Measurements from ENCODE around the gene POLR2F. TPM values are rescaled to one million over a fixed set of nuclear protein-coding genes. Genes with fewer than 3 reads are reported as not detected.

POLR2F gene
- polyA plus RNA-seq, 2 donors, result 84.8 to 114 TPM

DNA sequence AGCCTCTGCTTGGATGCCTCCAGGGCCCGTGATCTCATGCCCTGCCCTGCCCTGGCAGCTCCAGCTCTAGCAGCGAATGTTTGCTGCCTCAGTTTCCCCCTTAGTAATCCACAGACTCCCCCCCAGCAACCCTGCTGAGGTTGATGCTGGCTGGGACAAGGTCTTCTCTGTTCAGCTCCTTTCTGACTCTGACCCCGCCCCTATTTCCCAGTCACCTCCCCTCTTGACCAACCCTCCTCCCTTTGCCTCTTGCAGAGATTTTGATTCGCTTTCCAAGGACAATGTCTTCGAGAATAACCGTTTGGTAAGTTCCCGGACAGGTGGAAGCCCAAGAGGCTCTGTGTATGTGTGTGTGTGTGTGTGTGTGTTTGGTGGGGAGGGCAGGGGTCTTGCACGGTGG, 41.8 kb upstream of the POLR2F start:
- Histone ChIP-seq H3K36me3 (ENCODE audit: control insufficient read depth in 2 of 2, insufficient read depth in 2 of 2, low read length in 1 of 2) (peaks cover 10 to 25% of the 10 kb centered on the region in 2 donors), H3K27ac (ENCODE audit: low read depth in 2 of 2, low read length in 1 of 2) (peak overlapping the region; percentile 69 to 83), H3K9me3 (ENCODE audit: control insufficient read depth in 2 of 2, insufficient read depth in 1 of 2, low read depth in 1 of 2, low read length in 1 of 2) (no peaks in the 10 kb centered on the region), H3K27me3 (ENCODE audit: control insufficient read depth in 1 of 2, insufficient read depth in 2 of 2, low read length in 2 of 2) (no peaks in the 10 kb centered on the region), H3K4me1 (ENCODE audit: control insufficient read depth in 2 of 2, insufficient read depth in 2 of 2, low read length in 1 of 2) (peaks cover 5 to 26% of the 10 kb centered on the region in 2 donors), H3K4me3 (ENCODE audit: low read depth in 1 of 2, low read length in 2 of 2) (no peak overlapping the region)
- WGBS, 2 donors, result 53 to 71% methylated on average over 8 of the region's 8 CpGs

DNA sequence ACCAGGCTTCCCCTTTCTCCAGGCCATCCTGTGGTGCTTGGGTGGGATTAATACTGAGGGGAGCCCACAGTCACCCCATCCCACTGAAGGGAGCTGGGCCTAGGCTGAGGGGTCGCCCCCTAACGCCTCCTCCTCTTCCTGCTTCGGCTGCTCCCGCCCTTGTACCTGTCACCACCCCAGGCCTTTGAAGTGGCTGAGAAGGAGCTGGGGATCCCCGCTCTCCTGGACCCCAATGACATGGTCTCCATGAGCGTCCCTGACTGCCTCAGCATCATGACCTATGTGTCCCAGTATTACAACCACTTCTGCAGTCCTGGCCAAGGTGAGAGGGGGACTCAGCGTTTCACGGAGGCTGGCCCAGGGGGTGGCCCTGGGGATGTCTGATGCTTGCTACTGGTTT, 41.3 kb upstream of the POLR2F start:
- peaks cover 10 to 26% of the 10 kb centered on the region in 2 donors for H3K36me3 ChIP-seq (ENCODE audit: control insufficient read depth in 2 of 2, insufficient read depth in 2 of 2, low read length in 1 of 2)
- peaks cover 5 to 22% of the 10 kb centered on the region in 2 donors for H3K4me1 ChIP-seq (ENCODE audit: control insufficient read depth in 2 of 2, insufficient read depth in 2 of 2, low read length in 1 of 2)
- no peaks in the 10 kb centered on the region for H3K27me3 ChIP-seq (ENCODE audit: control insufficient read depth in 1 of 2, insufficient read depth in 2 of 2, low read length in 2 of 2)
- no peaks in the 10 kb centered on the region for H3K9me3 ChIP-seq (ENCODE audit: control insufficient read depth in 2 of 2, insufficient read depth in 1 of 2, low read depth in 1 of 2, low read length in 1 of 2)
- H3K4me3 ChIP-seq (ENCODE audit: low read depth in 1 of 2, low read length in 2 of 2), result no peak overlapping the region
- 73 to 76% methylated on average over 6 to 8 of the region's 8 CpGs for WGBS, 2 donors
- peak overlapping the region in 1 of 2 donors; percentile 83 for H3K27ac ChIP-seq (ENCODE audit: low read depth in 2 of 2, low read length in 1 of 2)

DNA sequence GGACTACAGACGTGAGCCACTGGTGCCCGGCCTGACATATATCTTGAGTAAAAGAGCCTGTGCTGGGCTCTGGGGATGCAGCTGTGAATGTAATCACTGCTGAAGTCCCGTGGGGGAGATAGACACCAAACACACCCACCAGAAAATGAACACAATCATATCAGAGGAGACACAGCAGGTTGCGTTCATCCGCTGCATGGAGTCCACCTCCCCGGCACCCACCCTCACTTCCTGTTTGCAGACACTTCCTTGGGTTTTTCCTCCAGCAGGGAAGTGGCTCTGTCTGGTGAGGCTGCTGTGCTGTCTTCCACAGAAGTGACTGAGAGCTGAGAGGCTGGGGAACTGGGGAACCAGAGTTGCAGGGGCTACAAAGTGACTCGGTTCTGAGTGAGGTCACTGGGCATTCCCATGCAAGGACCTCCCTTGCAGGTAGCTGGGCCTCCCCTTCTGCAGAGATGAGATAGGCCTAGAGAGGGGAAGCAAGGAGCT, 40.2 kb upstream of the POLR2F start:
- Histone ChIP-seq H3K9me3 (ENCODE audit: control insufficient read depth in 2 of 2, insufficient read depth in 1 of 2, low read depth in 1 of 2, low read length in 1 of 2) (no peaks in the 10 kb centered on the region), H3K4me1 (ENCODE audit: control insufficient read depth in 2 of 2, insufficient read depth in 2 of 2, low read length in 1 of 2) (peaks cover 5 to 15% of the 10 kb centered on the region in 2 donors), H3K36me3 (ENCODE audit: control insufficient read depth in 2 of 2, insufficient read depth in 2 of 2, low read length in 1 of 2) (peaks cover 10 to 36% of the 10 kb centered on the region in 2 donors), H3K27ac (ENCODE audit: low read depth in 2 of 2, low read length in 1 of 2) (no peak overlapping the region), H3K27me3 (ENCODE audit: control insufficient read depth in 1 of 2, insufficient read depth in 2 of 2, low read length in 2 of 2) (no peaks in the 10 kb centered on the region), H3K4me3 (ENCODE audit: low read depth in 1 of 2, low read length in 2 of 2) (no peak overlapping the region)
- WGBS, 2 donors, result 78 to 79% methylated on average over 7 of the region's 7 CpGs

DNA sequence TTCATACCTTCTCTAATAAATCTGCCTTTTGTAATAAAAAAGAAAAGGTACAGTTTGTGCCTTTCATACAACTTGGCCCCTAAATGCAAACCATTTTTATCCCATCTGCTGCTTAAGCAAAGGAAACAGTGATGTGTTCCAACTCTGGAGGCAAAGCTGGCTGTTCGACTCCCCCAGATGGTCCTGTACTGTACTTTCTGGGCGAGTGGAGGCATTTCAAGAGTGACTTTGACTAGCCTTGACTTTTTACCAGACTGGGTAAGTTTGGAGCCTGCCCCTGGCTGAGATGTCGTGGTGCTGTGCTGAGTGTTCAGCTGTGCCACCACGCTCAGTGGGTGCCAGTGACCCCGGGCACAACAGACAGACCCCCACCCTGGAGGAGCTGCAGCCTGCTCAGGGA, 37.2 kb upstream of the POLR2F start:
- Histone ChIP-seq H3K4me3 (ENCODE audit: low read depth in 1 of 2, low read length in 2 of 2) (no peak overlapping the region), H3K9me3 (ENCODE audit: control insufficient read depth in 2 of 2, insufficient read depth in 1 of 2, low read depth in 1 of 2, low read length in 1 of 2) (no peaks in the 10 kb centered on the region), H3K4me1 (ENCODE audit: control insufficient read depth in 2 of 2, insufficient read depth in 2 of 2, low read length in 1 of 2) (peaks cover 0 to 4% of the 10 kb centered on the region in 2 donors), H3K36me3 (ENCODE audit: control insufficient read depth in 2 of 2, insufficient read depth in 2 of 2, low read length in 1 of 2) (peaks cover 16 to 44% of the 10 kb centered on the region in 2 donors), H3K27me3 (ENCODE audit: control insufficient read depth in 1 of 2, insufficient read depth in 2 of 2, low read length in 2 of 2) (no peaks in the 10 kb centered on the region), H3K27ac (ENCODE audit: low read depth in 2 of 2, low read length in 1 of 2) (peak overlapping the region in 1 of 2 donors; percentile 33)
- 84 to 88% methylated on average over 5 of the region's 5 CpGs for WGBS, 2 donors

DNA sequence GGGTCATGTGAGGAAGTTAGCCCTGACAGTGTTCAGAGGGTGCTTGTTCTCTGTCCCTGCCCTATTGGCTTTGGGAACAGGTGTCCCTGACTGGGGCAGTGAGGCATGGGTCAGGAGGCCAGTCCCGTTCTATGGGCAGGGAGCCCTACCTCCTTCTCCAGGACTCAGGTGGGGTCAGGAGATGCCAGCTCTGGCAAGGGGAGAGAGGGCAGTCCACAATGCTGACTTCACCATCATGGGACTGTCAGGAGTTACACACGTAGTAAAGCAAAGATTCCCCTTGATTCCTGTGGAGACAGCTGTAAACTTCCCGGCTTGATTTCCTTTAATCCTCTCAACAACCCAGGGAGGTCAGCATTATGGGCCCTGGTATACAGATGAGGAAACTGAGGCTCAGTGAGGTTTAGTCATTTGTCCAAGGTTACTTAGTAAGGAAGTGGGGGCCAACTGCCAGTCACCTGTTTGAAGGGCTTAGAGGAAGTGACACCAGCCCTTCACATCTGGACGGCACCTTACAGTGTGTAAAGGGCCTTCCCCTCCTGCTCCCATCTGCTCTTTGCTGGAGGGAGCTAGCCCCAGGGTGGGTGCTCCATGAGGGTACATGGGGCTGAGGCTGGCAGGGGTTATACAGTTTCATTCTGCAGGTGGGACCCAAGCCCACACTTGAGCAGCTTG, 35.5 kb upstream of the POLR2F start:
- Histone ChIP-seq H3K27me3 (ENCODE audit: control insufficient read depth in 1 of 2, insufficient read depth in 2 of 2, low read length in 2 of 2) (no peaks in the 10 kb centered on the region), H3K9me3 (ENCODE audit: control insufficient read depth in 2 of 2, insufficient read depth in 1 of 2, low read depth in 1 of 2, low read length in 1 of 2) (no peaks in the 10 kb centered on the region), H3K36me3 (ENCODE audit: control insufficient read depth in 2 of 2, insufficient read depth in 2 of 2, low read length in 1 of 2) (peaks cover 10 to 43% of the 10 kb centered on the region in 2 donors), H3K27ac (ENCODE audit: low read depth in 2 of 2, low read length in 1 of 2) (no peak overlapping the region), H3K4me1 (ENCODE audit: control insufficient read depth in 2 of 2, insufficient read depth in 2 of 2, low read length in 1 of 2) (no peaks in the 10 kb centered on the region), H3K4me3 (ENCODE audit: low read depth in 1 of 2, low read length in 2 of 2) (no peak overlapping the region)
- 76 to 79% methylated on average over 4 of the region's 4 CpGs for WGBS, 2 donors

DNA sequence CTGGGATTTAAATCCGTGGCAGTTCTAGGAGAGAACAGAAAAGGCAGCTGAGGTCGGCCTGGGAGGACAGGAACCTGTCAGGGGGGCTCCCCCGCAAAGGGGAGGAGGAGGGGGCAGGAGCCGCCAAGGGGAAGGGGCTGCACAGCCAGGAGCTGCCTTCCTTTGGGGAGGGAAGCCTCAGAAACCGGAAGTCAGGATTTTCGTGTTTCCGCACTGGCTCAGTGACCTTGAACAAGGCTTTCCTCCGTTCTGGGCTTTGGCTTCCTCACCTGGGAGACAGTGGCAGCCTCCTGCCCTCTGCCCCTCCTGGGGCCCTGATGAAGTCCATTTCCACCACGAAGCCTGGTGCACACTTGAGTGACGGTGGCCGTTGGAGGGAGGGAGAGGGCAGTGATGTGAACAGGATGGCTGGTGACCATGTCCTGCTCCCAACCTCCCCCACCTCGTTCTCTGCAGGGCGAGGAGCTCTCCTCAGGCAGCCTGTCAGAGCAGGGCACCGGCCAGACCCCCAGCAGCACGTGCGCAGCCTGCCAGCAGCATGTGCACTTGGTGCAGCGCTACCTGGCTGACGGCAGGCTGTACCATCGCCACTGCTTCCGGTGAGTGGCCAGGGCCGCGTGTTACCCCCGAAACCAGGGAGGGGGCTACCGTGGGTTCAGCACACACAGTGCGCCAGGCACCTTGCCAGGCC, 34.8 kb upstream of the POLR2F start:
- no peaks in the 10 kb centered on the region for H3K4me1 ChIP-seq (ENCODE audit: control insufficient read depth in 2 of 2, insufficient read depth in 2 of 2, low read length in 1 of 2)
- WGBS, 2 donors, result 80 to 85% methylated on average over 25 of the region's 25 CpGs
- no peak overlapping the region for H3K4me3 ChIP-seq (ENCODE audit: low read depth in 1 of 2, low read length in 2 of 2)
- no peak overlapping the region for H3K27ac ChIP-seq (ENCODE audit: low read depth in 2 of 2, low read length in 1 of 2)
- H3K36me3 ChIP-seq (ENCODE audit: control insufficient read depth in 2 of 2, insufficient read depth in 2 of 2, low read length in 1 of 2), result peaks cover 7 to 43% of the 10 kb centered on the region in 2 donors
- no peaks in the 10 kb centered on the region for H3K27me3 ChIP-seq (ENCODE audit: control insufficient read depth in 1 of 2, insufficient read depth in 2 of 2, low read length in 2 of 2)
- H3K9me3 ChIP-seq (ENCODE audit: control insufficient read depth in 2 of 2, insufficient read depth in 1 of 2, low read depth in 1 of 2, low read length in 1 of 2), result no peaks in the 10 kb centered on the region

DNA sequence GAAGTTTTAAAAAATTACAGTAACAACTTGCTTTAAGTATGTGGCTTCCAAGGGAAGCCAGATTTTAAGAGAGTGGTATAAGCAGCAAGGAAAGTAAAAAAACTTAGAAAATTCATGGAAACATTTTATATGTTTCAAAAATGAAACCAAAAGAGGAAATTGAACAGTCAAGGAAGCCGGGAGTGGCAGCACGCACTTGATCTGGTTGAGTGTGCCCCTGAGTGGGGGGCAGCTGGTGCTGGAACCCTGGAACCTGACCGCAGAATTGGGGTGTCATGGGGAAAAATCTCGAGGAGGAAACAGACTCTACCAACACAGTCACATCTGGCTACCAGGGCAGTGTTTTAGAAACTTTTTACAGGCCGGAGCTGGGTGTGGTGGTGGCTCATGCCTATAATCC, 33.4 kb upstream of the POLR2F start:
- H3K27ac ChIP-seq (ENCODE audit: low read depth in 2 of 2, low read length in 1 of 2), result no peak overlapping the region

DNA sequence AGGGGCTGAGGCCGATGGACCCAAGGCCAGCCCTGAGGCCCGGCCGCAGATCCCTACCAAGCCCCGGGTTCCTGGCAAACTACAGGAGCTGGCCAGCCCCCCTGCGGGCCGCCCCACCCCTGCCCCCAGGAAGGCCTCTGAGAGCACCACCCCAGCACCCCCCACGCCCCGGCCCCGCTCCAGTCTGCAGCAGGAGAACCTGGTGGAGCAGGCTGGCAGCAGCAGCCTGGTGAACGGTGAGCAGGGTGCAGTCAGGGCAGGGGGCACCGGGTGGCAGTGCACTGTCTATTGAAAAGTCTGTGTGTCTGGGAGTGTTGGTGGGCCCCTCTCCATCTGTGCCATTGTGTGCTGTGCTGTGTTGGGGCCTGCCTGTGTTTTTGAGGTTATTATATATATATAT, 31.3 kb upstream of the POLR2F start:
- Histone ChIP-seq H3K27ac (ENCODE audit: low read depth in 2 of 2, low read length in 1 of 2) (no peak overlapping the region), H3K4me3 (ENCODE audit: low read depth in 1 of 2, low read length in 2 of 2) (no peak overlapping the region), H3K4me1 (ENCODE audit: control insufficient read depth in 2 of 2, insufficient read depth in 2 of 2, low read length in 1 of 2) (no peaks in the 10 kb centered on the region), H3K27me3 (ENCODE audit: control insufficient read depth in 1 of 2, insufficient read depth in 2 of 2, low read length in 2 of 2) (no peaks in the 10 kb centered on the region), H3K36me3 (ENCODE audit: control insufficient read depth in 2 of 2, insufficient read depth in 2 of 2, low read length in 1 of 2) (peaks cover 32 to 68% of the 10 kb centered on the region in 2 donors), H3K9me3 (ENCODE audit: control insufficient read depth in 2 of 2, insufficient read depth in 1 of 2, low read depth in 1 of 2, low read length in 1 of 2) (no peaks in the 10 kb centered on the region)
- WGBS, 2 donors, result 81 to 87% methylated on average over 10 to 11 of the region's 11 CpGs

More for the DNA sequence above, 33.4 kb upstream of the POLR2F start:
- Histone ChIP-seq H3K9me3 (ENCODE audit: control insufficient read depth in 2 of 2, insufficient read depth in 1 of 2, low read depth in 1 of 2, low read length in 1 of 2) (no peaks in the 10 kb centered on the region), H3K4me3 (ENCODE audit: low read depth in 1 of 2, low read length in 2 of 2) (no peak overlapping the region), H3K27me3 (ENCODE audit: control insufficient read depth in 1 of 2, insufficient read depth in 2 of 2, low read length in 2 of 2) (no peaks in the 10 kb centered on the region), H3K4me1 (ENCODE audit: control insufficient read depth in 2 of 2, insufficient read depth in 2 of 2, low read length in 1 of 2) (no peaks in the 10 kb centered on the region), H3K36me3 (ENCODE audit: control insufficient read depth in 2 of 2, insufficient read depth in 2 of 2, low read length in 1 of 2) (peaks cover 15 to 53% of the 10 kb centered on the region in 2 donors)
- WGBS, 2 donors, result 78 to 81% methylated on average over 5 of the region's 5 CpGs

DNA sequence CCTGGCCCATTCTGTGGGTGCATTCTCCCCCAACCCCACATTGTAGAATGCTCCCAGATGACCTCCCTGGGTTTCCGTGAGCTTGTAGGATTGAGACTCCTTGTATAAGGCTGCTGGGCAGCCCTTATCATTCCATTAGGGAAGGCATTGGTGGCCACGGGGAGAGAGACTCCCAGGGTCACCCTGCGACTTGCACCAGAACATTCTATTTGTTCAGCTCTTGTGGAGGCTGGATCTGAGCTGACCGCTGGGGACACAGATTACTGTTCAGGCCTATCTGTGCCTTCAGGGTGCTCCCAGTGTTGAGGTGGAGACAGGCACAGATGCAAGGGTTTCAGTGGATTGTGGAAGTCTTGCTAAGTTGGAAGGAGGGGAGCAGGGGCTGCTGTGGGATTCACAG, 29.6 kb upstream of the POLR2F start:
- no peak overlapping the region for H3K4me3 ChIP-seq (ENCODE audit: low read depth in 1 of 2, low read length in 2 of 2)
- H3K36me3 ChIP-seq (ENCODE audit: control insufficient read depth in 2 of 2, insufficient read depth in 2 of 2, low read length in 1 of 2), result peaks cover 32 to 60% of the 10 kb centered on the region in 2 donors
- no peaks in the 10 kb centered on the region for H3K27me3 ChIP-seq (ENCODE audit: control insufficient read depth in 1 of 2, insufficient read depth in 2 of 2, low read length in 2 of 2)
- 74 to 91% methylated on average over 4 of the region's 4 CpGs for WGBS, 2 donors
- no peaks in the 10 kb centered on the region for H3K9me3 ChIP-seq (ENCODE audit: control insufficient read depth in 2 of 2, insufficient read depth in 1 of 2, low read depth in 1 of 2, low read length in 1 of 2)
- H3K4me1 ChIP-seq (ENCODE audit: control insufficient read depth in 2 of 2, insufficient read depth in 2 of 2, low read length in 1 of 2), result no peaks in the 10 kb centered on the region
- H3K27ac ChIP-seq (ENCODE audit: low read depth in 2 of 2, low read length in 1 of 2), result no peak overlapping the region

All from esophagus (tissue), 2 donors.